NCI-H2107 treated with DMSO at 0.1 percent for 48 hours (cell line): Measurements from ENCODE around the gene HOXB8.

Source experiments
- DNase-seq: peaks from one replicate; lab custom pipeline; 2025; ENCODE audit not compliant: unreplicated experiment; lab: John Stamatoyannopoulos, UW

The HOXB8 gene

GRCh38 chr17:48637323-48638260, 22.5 kb upstream of the HOXB8 start:
- no peak for DNase-seq

- peak; percentile 28 for DNase-seq
These were observed 21.3 kb upstream of the HOXB8 start for GRCh38 chr17:48636177-48637018.

- DNase-seq, result no peak
These were observed 19.6 kb upstream of the HOXB8 start for GRCh38 chr17:48634493-48635208.

GRCh38 chr17:48633266-48633677, 18.2 kb upstream of the HOXB8 start:
- DNase-seq, result no peak

- no peak for DNase-seq
These were observed 17.6 kb upstream of the HOXB8 start for GRCh38 chr17:48632579-48633265.

- DNase-seq, result no peak
These were observed 16.8 kb upstream of the HOXB8 start for GRCh38 chr17:48631693-48632578.

- DNase-seq, result no peak
These were observed 16.0 kb upstream of the HOXB8 start for GRCh38 chr17:48630925-48631692.

- no peak for DNase-seq
These were observed 15.2 kb upstream of the HOXB8 start for GRCh38 chr17:48630009-48630924.

GRCh38 chr17:48629411-48629759, 14.3 kb upstream of the HOXB8 start:
- DNase-seq, result no peak

GRCh38 chr17:48628649-48629410, 13.7 kb upstream of the HOXB8 start:
- no peak for DNase-seq

- no peak for DNase-seq
These were observed 12.8 kb upstream of the HOXB8 start for GRCh38 chr17:48627623-48628521.

- DNase-seq, result no peak
These were observed 12.1 kb upstream of the HOXB8 start for GRCh38 chr17:48627118-48627597.

- no peak for DNase-seq
These were observed 11.4 kb upstream of the HOXB8 start, which contains the start of gene HOXB9 for GRCh38 chr17:48626245-48627117. TSS of gene HOXB9 (minus strand) at chr17:48626358. CDS start at chr17:48626269, 89 bp downstream.

GRCh38 chr17:48625495-48626244, 10.6 kb upstream of the HOXB8 start:
- DNase-seq, result no peak
